HCT116 (cell line): ENCODE measurements around the gene POLA1. TPM values are rescaled to one million over a fixed set of nuclear protein-coding genes. Genes with fewer than 3 reads are reported as not detected.
"Not testable (repeated sequence)": the region's sequence is repeated elsewhere in the genome, so short reads cannot be mapped to it uniquely, and the experiment has no call there.

ENCODE experiments used
- ATAC-seq: fragments of 200-7000 bp; cut with Tn5 transposase; 2 replicates; pipeline ENCODE4 v1.9.1; 2020; ENCODE audit warnings: mild to moderate bottlenecking, moderate library complexity
- BruUV-seq: library from RNA; stranded (reverse); fragments of 400-500 nt; replicated peaks from 2 replicates; lab custom pipeline; 2021; lab: Mats Ljungman, UMichigan
- CTCF ChIA-PET: fragments of 300-600 bp; sonication (Branson Sonifier 250); formaldehyde crosslinking; loops from one replicate; lab custom pipeline; 2021; ENCODE audit warnings: antibody characterized with exemption; lab: Charles Lee
- POLR2A ChIA-PET: fragments of 300-600, 350-600 bp; sonication (Branson Sonifier 250); formaldehyde crosslinking; loops from one replicate; lab custom pipeline; 2021; ENCODE audit warnings: antibody characterized with exemption; lab: Charles Lee
- RAD21 ChIA-PET, 2 experiments: fragments of 300-600 bp; sonication (Branson Sonifier 250); formaldehyde crosslinking; loops; one replicate each; lab custom pipeline; 2023; ENCODE audit warnings: low total read pairs in 2 of 2; ENCODE audit not compliant: uncharacterized antibody in 2 of 2, unreplicated experiment in 2 of 2, low non-redundant PET in 1 of 2; lab: Charles Lee
- DNase-seq: peaks from one replicate; pipeline ENCODE4 v3.0.0-alpha.2; 2010; ENCODE audit warnings: low read depth, low spot score
- H2AFZ ChIP-seq: fragments of 200-600 bp; shearing (Covaris generic), sonication (generic); 2 replicates; pipeline ENCODE4 v1.6.1; 2017; ENCODE audit warnings: low read depth, mixed run types, mixed read lengths, antibody characterized with exemption, low read length; ENCODE audit not compliant: poor library complexity, severe bottlenecking
- H3K27ac ChIP-seq: 2 replicates; pipeline ENCODE4 v1.5.1; 2012; ENCODE audit warnings: low read depth, low read length
- H3K27me3 ChIP-seq: fragments of 200-600 bp; sonication (generic); 2 replicates; pipeline ENCODE4 v1.6.1; 2016; ENCODE audit warnings: mixed run types, low read length, mixed read lengths; ENCODE audit not compliant: insufficient read depth
- H3K36me3 ChIP-seq, 2 experiments: fragments of 200-500 bp in 1 of 2; fragments of 200-600 bp in 1 of 2; sonication (Bioruptor generic) in 1 of 2; sonication (generic) in 1 of 2; 2 replicates each; pipeline versions ENCODE4 v1.5.1 to v1.6.1; 2014 to 2016; ENCODE audit warnings: low read length in 2 of 2, inconsistent platforms in 1 of 2, mixed read lengths in 1 of 2, mixed run types in 1 of 2; ENCODE audit not compliant: insufficient read depth in 2 of 2, control insufficient read depth in 1 of 2
- H3K4me1 ChIP-seq, 2 experiments: fragments of 200-600 bp in 1 of 2; sonication (generic) in 1 of 2; 2 replicates each; pipeline versions ENCODE4 v1.5.1 to v1.6.1; 2012 to 2017; ENCODE audit warnings: low read length in 2 of 2, inconsistent platforms in 1 of 2, mild to moderate bottlenecking in 1 of 2, mixed read lengths in 1 of 2, mixed run types in 1 of 2, moderate library complexity in 1 of 2; ENCODE audit not compliant: insufficient read depth in 2 of 2, control insufficient read depth in 1 of 2
- H3K4me2 ChIP-seq: fragments of 200-600 bp; sonication (generic); 2 replicates; pipeline ENCODE4 v1.6.1; 2017; ENCODE audit warnings: mixed run types, low read length, mixed read lengths
- H3K4me3 ChIP-seq, 2 experiments: fragments of 200-600 bp in 1 of 2; sonication (generic) in 1 of 2; replicated peaks in 1 of 2; 2 replicates each; pipeline ENCODE4 v1.5.1; 2011 to 2016; ENCODE audit warnings: low read length in 2 of 2, control low read depth in 1 of 2, low read depth in 1 of 2, mild to moderate bottlenecking in 1 of 2, mixed read lengths in 1 of 2, mixed run types in 1 of 2
- H3K79me2 ChIP-seq: fragments of 200-600 bp; sonication (generic); 2 replicates; pipeline ENCODE4 v1.6.1; 2017; ENCODE audit warnings: mild to moderate bottlenecking, mixed run types, low read length, moderate library complexity, mixed read lengths; ENCODE audit not compliant: insufficient read depth
- H3K9ac ChIP-seq: fragments of 200-600 bp; sonication (generic); 2 replicates; pipeline ENCODE4 v1.6.1; 2016; ENCODE audit warnings: low read length, mixed read lengths
- H3K9me2 ChIP-seq: fragments of 200-600 bp; sonication (generic), shearing (Covaris generic); 2 replicates; pipeline ENCODE4 v1.6.1; 2017; ENCODE audit warnings: mixed run types, mild to moderate bottlenecking, moderate library complexity; ENCODE audit not compliant: insufficient read depth
- H3K9me3 ChIP-seq, 2 experiments: fragments of 200-500 bp in 1 of 2; fragments of 200-600 bp in 1 of 2; sonication (Bioruptor generic) in 1 of 2; sonication (generic) in 1 of 2; 2 replicates each; pipeline ENCODE4 v1.6.1; 2014 to 2017; ENCODE audit warnings: low read length in 2 of 2, mixed read lengths in 2 of 2, inconsistent platforms in 1 of 2, low read depth in 1 of 2, mild to moderate bottlenecking in 1 of 2, mixed run types in 1 of 2, moderate library complexity in 1 of 2; ENCODE audit not compliant: control insufficient read depth in 1 of 2, insufficient read depth in 1 of 2
- H4K20me1 ChIP-seq: fragments of 200-600 bp; sonication (generic), shearing (Covaris generic); 2 replicates; pipeline ENCODE4 v1.6.1; 2017; ENCODE audit warnings: mixed run types, mild to moderate bottlenecking, moderate library complexity; ENCODE audit not compliant: insufficient read depth
- ATF3 ChIP-seq: IDR thresholded peaks from 2 replicates; pipeline ENCODE4 v1.6.1; 2012
- CTCF ChIP-seq, 3 experiments: fragments of 200-600 bp in 1 of 3; sonication (generic) in 1 of 3; IDR thresholded peaks in 2 of 3; conservative IDR thresholded peaks in 1 of 3; 2 replicates each; pipeline ENCODE4 v1.5.1; 2012 to 2017; ENCODE audit warnings: low read depth in 2 of 3, low read length in 2 of 3, antibody characterized with exemption in 1 of 3, borderline replicate concordance in 1 of 3, control low read depth in 1 of 3, mild to moderate bottlenecking in 1 of 3, mixed read lengths in 1 of 3, mixed run types in 1 of 3, moderate library complexity in 1 of 3; ENCODE audit not compliant: insufficient read depth in 1 of 3
- EZH2 ChIP-seq: fragments of 200-600 bp; sonication (generic); IDR thresholded peaks from 2 replicates; pipeline ENCODE4 v1.6.1; 2017; ENCODE audit warnings: antibody characterized with exemption, mixed run types
- RAD21 ChIP-seq: IDR thresholded peaks from 2 replicates; pipeline ENCODE4 v1.6.1; 2012; ENCODE audit warnings: low read depth, mild to moderate bottlenecking
- SRF ChIP-seq: IDR thresholded peaks from 2 replicates; pipeline ENCODE4 v1.6.1; 2012; ENCODE audit warnings: low read depth
- YY1 ChIP-seq: IDR thresholded peaks from 2 replicates; pipeline ENCODE4 v1.6.1; 2011; ENCODE audit warnings: low read length, low read depth, moderate library complexity, mild to moderate bottlenecking; ENCODE audit not compliant: insufficient replicate concordance; ENCODE audit errors: extremely low read depth
- ZFX ChIP-seq: fragments of 450-650 bp; IDR thresholded peaks from 2 replicates; pipeline ENCODE4 v1.6.1; 2017
- intact Hi-C: fragments of 100-400 bp; cut with micrococcal nuclease; formaldehyde crosslinking; loops from 2 replicates; pipeline ENCODE4 v1.10.0; 2022
- total RNA-seq: library from RNA; stranded (reverse); gene quantifications from one replicate; pipeline ENCODE4 v1.2.1, GENCODE V29; 2021; ENCODE audit not compliant: unreplicated experiment

Gene POLA1
- total RNA-seq, 1 experiment from 2014 or later: 27.0 TPM

- TF ChIP-seq RAD21: no peak
- TF ChIP-seq ZFX: no peak
- no peak for TF ChIP-seq SRF
- no peak for TF ChIP-seq EZH2
- TF ChIP-seq YY1: no peak
- POLR2A ChIA-PET: no interaction called here
Observed at GRCh38 chrX:24799565-24799964, 105.8 kb downstream of the POLA1 start.

GRCh38 chrX:24805201-24805600 lies 111.5 kb downstream of the POLA1 start:
- no peak for ATAC-seq
- H3K79me2 ChIP-seq: no peaks in the 10 kb centered on the region
- no peak overlapping the region for H3K9ac ChIP-seq
- H4K20me1 ChIP-seq: no peaks in the 10 kb centered on the region
- H3K9me3 ChIP-seq: no peaks in the 10 kb centered on the region
- no TSS peak for BruUV-seq
- RAD21 ChIA-PET: no interaction called here
- no peak for TF ChIP-seq ATF3
- TF ChIP-seq SRF: no peak
- no peak for TF ChIP-seq CTCF (IDR thresholded peaks at IDR 0.05 in 2 of 3, conservative IDR thresholded peaks at IDR 0.05 in 1 of 3; ENCODE audit: borderline replicate concordance in 1 of 3, insufficient read depth in 1 of 3, low read depth in 2 of 3, low read length in 2 of 3)
- no peaks in the 10 kb centered on the region for H3K4me1 ChIP-seq
- H3K4me2 ChIP-seq: no peak overlapping the region
- CTCF ChIA-PET: no interaction called here
- intact Hi-C loops: no loop called here
- H3K36me3 ChIP-seq: no peaks in the 10 kb centered on the region
- no peak overlapping the region for H3K4me3 ChIP-seq
- H3K27ac ChIP-seq: no peak overlapping the region
- no peaks in the 10 kb centered on the region for H3K9me2 ChIP-seq
- POLR2A ChIA-PET: no interaction called here
- no peaks in the 10 kb centered on the region for H3K27me3 ChIP-seq
- DNase-seq: no peak
- no peak overlapping the region for H2AFZ ChIP-seq

More at GRCh38 chrX:24799565-24799964, 105.8 kb downstream of the POLA1 start:
- H3K79me2 ChIP-seq: no peaks in the 10 kb centered on the region
- no peaks in the 10 kb centered on the region for H3K36me3 ChIP-seq
- H3K4me2 ChIP-seq: no peak overlapping the region
- DNase-seq: no peak
- no peak overlapping the region for H3K9ac ChIP-seq
- H4K20me1 ChIP-seq: no peaks in the 10 kb centered on the region
- ATAC-seq: no peak
- no peak overlapping the region for H3K27ac ChIP-seq
- RAD21 ChIA-PET: no interaction called here
- H3K9me3 ChIP-seq: no peaks in the 10 kb centered on the region
- intact Hi-C loops: no loop called here
- no peak overlapping the region for H2AFZ ChIP-seq
- no peaks in the 10 kb centered on the region for H3K4me1 ChIP-seq
- no peak overlapping the region for H3K4me3 ChIP-seq
- no TSS peak for BruUV-seq
- CTCF ChIA-PET: no interaction called here
- H3K9me2 ChIP-seq: no peaks in the 10 kb centered on the region
- no peaks in the 10 kb centered on the region for H3K27me3 ChIP-seq

- CTCF ChIA-PET: not testable (repeated sequence)
Observed at GRCh38 chrX:24819807-24820206, 126.1 kb downstream of the POLA1 start.

More at GRCh38 chrX:24819807-24820206, 126.1 kb downstream of the POLA1 start:
- DNase-seq, H3K9ac ChIP-seq, POLR2A ChIA-PET, H2AFZ ChIP-seq, BruUV-seq, H3K27me3 ChIP-seq, H3K4me3 ChIP-seq, H3K9me2 ChIP-seq, H3K27ac ChIP-seq, RAD21 ChIA-PET, H3K4me1 ChIP-seq, H3K9me3 ChIP-seq, H3K4me2 ChIP-seq, intact Hi-C loops, H3K79me2 ChIP-seq, ATAC-seq, H3K36me3 ChIP-seq, H4K20me1 ChIP-seq: not testable (repeated sequence)
